Measurements from ENCODE around the gene TES.

TES gene

DNA sequence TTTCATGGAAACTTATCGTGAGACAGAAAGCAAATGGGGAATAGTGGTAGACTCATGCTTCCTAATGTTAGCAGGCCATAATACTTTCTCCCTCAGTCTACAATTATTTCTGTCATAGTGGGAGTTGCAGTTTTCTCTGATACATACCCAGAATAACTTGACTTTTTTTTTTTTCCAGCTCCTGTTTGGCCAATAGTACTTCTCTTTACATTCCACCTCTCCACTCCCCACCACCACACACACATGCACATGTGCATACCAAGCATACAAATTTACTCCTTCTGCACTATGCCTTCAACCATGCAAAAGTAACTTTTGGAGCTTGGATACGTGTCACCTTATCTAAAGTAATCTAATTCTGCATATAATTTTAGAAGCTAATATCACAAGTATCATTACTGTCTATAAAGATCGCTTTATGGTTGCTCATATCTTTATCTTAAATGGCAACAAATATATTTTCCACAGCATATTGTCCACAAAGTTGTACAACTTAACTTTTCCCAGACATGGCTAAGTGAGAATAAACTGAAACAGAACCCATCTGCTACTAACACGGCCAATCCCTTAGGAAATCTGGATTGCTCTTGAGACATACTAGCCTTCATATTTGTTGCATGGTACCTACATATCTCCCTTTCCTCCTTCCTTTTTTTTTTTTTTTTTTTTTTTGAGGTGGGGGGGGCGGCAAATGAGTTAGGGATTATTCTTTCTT lies 49.0 kb downstream of the TES start:
- Histone ChIP-seq H3K9me3 (ENCODE audit: control insufficient read depth, low read length) (no peaks in the 10 kb centered on the region), H3K27me3 (ENCODE audit: control insufficient read depth, insufficient read depth, low read length, poor library complexity, severe bottlenecking) (no peaks in the 10 kb centered on the region), H3K36me3 (ENCODE audit: control insufficient read depth, insufficient read depth, low read length) (no peaks in the 10 kb centered on the region), H3K27ac (ENCODE audit: insufficient read depth, low read depth, low read length, poor library complexity, severe bottlenecking) (no peak overlapping the region), H3K4me3 (ENCODE audit: insufficient read depth, low read depth, low read length) (no peak overlapping the region), H3K4me1 (ENCODE audit: control insufficient read depth, insufficient read depth, low read length) (no peaks in the 10 kb centered on the region)
- WGBS, 2 experiments: 81 to 94% methylated on average over 3 to 5 of the region's 5 CpGs

DNA sequence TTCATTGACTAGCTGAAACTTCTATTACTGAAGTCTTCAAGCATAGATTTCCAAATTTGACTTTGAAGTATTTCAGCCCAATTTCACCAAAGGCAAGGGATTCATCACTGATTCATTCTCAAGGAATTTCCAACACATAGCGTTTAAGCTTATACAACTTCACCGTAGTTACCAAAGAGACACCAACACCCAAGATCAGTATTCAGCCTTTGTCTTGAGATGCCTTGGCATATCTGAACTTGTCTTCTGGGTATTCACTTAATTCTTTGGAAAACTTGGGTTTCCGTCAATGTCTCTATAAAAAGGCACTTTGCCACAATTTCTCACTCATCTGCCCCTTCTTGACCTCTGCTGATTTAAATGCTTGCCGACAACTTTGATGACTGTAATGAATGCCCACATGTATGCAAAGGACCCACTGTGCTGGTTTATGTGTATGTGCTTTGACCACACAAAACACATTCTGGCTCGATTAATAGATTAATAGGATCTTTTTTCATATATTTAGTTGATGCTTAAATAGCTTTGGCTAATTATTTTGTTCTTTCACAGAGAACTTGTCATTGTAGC lies 49.6 kb downstream of the TES start:
- no peaks in the 10 kb centered on the region for H3K27me3 ChIP-seq (ENCODE audit: control insufficient read depth, insufficient read depth, low read length, poor library complexity, severe bottlenecking)
- H3K27ac ChIP-seq (ENCODE audit: insufficient read depth, low read depth, low read length, poor library complexity, severe bottlenecking): no peak overlapping the region
- H3K9me3 ChIP-seq (ENCODE audit: control insufficient read depth, low read length): no peaks in the 10 kb centered on the region
- no peak overlapping the region for H3K4me3 ChIP-seq (ENCODE audit: insufficient read depth, low read depth, low read length)
- H3K36me3 ChIP-seq (ENCODE audit: control insufficient read depth, insufficient read depth, low read length): no peaks in the 10 kb centered on the region
- no peaks in the 10 kb centered on the region for H3K4me1 ChIP-seq (ENCODE audit: control insufficient read depth, insufficient read depth, low read length)
- 84 to 93% methylated on average over 4 to 5 of the region's 5 CpGs for WGBS, 2 experiments

DNA sequence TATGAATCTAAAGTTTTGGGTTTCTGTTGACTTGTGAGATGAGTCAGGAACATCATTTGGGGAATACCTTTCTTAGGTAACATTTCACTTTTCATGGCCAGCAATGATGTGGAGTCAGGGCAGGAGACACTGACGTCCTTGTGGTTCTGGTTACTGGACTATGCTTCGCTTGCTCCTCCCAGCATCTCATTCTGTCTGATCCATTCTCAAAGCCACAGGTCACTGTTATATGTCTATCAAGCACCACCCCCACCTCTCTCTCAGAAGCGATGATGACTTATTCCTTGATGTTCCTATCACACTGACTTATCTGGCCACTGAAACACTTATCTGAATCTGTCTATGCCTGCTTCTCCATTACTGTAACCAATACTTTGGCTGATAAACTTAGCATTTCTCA lies 51.6 kb downstream of the TES start:
- Histone ChIP-seq H3K27me3 (ENCODE audit: control insufficient read depth, insufficient read depth, low read length, poor library complexity, severe bottlenecking) (no peaks in the 10 kb centered on the region), H3K27ac (ENCODE audit: insufficient read depth, low read depth, low read length, poor library complexity, severe bottlenecking) (no peak overlapping the region), H3K4me3 (ENCODE audit: insufficient read depth, low read depth, low read length) (no peak overlapping the region), H3K4me1 (ENCODE audit: control insufficient read depth, insufficient read depth, low read length) (no peaks in the 10 kb centered on the region), H3K9me3 (ENCODE audit: control insufficient read depth, low read length) (no peaks in the 10 kb centered on the region), H3K36me3 (ENCODE audit: control insufficient read depth, insufficient read depth, low read length) (no peaks in the 10 kb centered on the region)
- 88 to 92% methylated on average over 3 of the region's 3 CpGs for WGBS, 2 experiments

DNA sequence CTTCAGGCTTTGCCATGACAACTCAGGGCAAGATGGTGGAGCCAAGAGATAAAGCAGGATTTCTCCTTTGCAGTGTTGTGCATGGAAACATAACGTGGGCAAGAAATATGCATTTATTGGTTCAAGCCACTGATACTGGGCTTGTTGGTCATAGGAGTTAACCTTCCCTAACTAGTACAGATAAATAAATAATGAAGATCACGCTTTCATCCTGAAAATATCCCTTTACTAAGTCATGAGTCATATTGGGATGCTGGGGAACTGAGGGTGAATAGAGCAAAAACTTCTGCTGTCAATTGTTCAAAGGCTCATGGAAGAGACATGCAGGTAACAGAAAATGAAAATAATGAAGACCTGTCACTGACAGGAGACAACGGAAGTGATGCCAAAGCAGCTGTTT lies 55.5 kb downstream of the TES start:
- no peak overlapping the region for H3K27ac ChIP-seq (ENCODE audit: insufficient read depth, low read depth, low read length, poor library complexity, severe bottlenecking)
- H3K36me3 ChIP-seq (ENCODE audit: control insufficient read depth, insufficient read depth, low read length): no peaks in the 10 kb centered on the region
- no peaks in the 10 kb centered on the region for H3K4me1 ChIP-seq (ENCODE audit: control insufficient read depth, insufficient read depth, low read length)
- H3K9me3 ChIP-seq (ENCODE audit: control insufficient read depth, low read length): no peaks in the 10 kb centered on the region
- no peaks in the 10 kb centered on the region for H3K27me3 ChIP-seq (ENCODE audit: control insufficient read depth, insufficient read depth, low read length, poor library complexity, severe bottlenecking)
- no peak overlapping the region for H3K4me3 ChIP-seq (ENCODE audit: insufficient read depth, low read depth, low read length)
- 84 to 99% methylated on average over 2 to 3 of the region's 3 CpGs for WGBS, 2 experiments

DNA sequence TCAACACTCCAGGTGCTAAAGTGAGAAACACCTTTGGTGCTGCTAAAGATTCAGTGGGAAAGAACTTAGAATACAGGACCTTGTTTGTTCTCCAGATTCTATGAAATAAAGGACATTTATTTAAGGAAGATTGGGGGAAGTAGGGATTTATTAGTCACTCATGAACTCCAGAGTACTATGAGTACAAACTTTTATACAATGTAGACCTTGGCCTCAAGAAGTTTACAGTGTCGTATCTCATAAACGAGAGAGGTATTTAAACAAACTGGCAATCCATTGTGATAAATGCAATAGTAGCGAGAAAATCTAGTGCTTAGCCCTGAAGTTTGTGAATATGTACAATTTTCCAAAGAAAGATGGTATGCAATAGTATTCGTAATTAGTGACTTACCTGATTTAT lies 59.1 kb downstream of the TES start:
- Histone ChIP-seq H3K4me1 (ENCODE audit: control insufficient read depth, insufficient read depth, low read length) (no peaks in the 10 kb centered on the region), H3K9me3 (ENCODE audit: control insufficient read depth, low read length) (no peaks in the 10 kb centered on the region)
- 95 to 97% methylated on average over 3 to 4 of the region's 4 CpGs for WGBS, 2 experiments

DNA sequence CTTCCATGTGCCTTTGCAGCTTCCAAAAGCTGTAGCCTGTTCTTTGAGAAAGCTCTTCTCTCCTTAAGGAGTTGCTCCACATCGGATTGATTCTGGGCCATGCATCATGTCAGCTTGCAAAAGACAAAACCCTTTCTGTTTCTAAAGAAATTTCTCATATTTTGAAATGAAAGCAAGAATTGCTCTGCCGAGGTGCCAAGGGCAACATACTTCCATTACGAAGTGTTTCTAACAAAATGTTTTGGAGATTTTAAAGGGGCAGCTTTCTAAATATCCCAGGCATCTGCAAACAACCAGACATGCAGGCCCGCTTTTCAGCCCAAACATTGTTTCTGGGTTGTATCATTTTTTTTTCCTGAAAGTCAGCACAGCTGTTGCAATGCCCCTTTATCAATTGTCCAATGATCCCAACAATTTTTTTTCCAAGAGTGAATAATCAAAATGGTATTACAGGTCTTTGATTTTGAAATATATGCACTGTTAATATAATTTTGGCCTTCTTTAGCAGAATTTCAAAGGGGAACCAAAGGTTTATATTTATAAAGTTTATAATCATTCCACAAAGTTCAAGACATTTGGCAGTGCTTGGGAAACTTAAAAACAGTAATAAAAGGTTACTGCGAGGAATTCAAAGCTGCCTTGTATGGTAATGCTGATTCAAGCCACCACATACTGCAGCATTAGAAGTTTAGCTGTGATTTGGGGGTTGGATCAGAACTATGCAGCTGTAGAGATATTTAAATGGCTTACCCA lies 61.0 kb downstream of the TES start:
- Histone ChIP-seq H3K27ac (ENCODE audit: insufficient read depth, low read depth, low read length, poor library complexity, severe bottlenecking) (no peak overlapping the region), H3K4me3 (ENCODE audit: insufficient read depth, low read depth, low read length) (no peak overlapping the region), H3K9me3 (ENCODE audit: control insufficient read depth, low read length) (no peaks in the 10 kb centered on the region), H3K36me3 (ENCODE audit: control insufficient read depth, insufficient read depth, low read length) (no peaks in the 10 kb centered on the region), H3K27me3 (ENCODE audit: control insufficient read depth, insufficient read depth, low read length, poor library complexity, severe bottlenecking) (no peaks in the 10 kb centered on the region), H3K4me1 (ENCODE audit: control insufficient read depth, insufficient read depth, low read length) (no peaks in the 10 kb centered on the region)
- 90 to 92% methylated on average over 5 of the region's 5 CpGs for WGBS, 2 experiments

More for the DNA sequence above, 59.1 kb downstream of the TES start:
- H3K27ac ChIP-seq (ENCODE audit: insufficient read depth, low read depth, low read length, poor library complexity, severe bottlenecking): no peak overlapping the region
- H3K27me3 ChIP-seq (ENCODE audit: control insufficient read depth, insufficient read depth, low read length, poor library complexity, severe bottlenecking): no peaks in the 10 kb centered on the region
- H3K4me3 ChIP-seq (ENCODE audit: insufficient read depth, low read depth, low read length): no peak overlapping the region
- no peaks in the 10 kb centered on the region for H3K36me3 ChIP-seq (ENCODE audit: control insufficient read depth, insufficient read depth, low read length)

DNA sequence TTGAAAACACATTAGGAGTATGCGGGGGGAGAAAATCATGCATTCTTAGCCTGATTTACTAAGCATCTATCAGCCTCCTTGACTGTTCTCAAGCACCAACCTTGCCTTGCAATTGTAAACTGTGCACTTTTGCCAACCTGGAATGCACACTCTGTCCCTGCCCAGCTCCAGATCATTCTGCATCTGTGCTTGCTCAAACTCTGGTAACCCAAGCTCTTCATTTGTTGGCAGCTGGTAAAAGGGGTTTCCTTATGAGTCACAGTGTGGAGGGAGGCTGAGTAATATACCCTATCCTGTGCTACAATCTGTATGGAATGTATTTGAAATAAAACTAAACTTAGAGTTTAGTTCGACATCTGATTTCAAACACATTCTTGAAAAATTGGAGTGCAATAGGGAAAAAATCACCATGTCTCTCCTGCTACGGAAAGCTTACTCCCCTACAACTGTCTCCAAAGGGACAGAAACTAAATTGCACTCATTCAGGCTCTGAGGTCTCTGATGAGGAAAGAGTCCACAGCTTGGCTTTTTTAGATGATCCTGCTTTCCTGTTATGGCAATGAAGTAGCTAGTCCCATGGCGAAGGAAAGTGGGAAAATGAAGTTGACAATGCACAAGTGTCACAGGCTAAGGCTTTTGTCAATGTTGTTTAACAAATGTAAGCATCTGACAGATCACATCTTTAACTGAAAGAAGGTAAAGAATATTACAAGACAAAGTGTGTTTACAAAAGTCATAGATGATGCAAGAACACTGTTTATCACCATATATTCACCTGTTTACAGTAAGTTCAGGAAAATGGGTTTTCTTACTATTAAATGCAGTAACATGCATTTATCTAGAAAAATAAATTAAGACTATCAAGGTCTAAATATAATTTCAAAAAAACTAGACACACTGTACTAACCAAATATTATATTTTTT lies 61.9 kb downstream of the TES start:
- Histone ChIP-seq H3K4me1 (ENCODE audit: control insufficient read depth, insufficient read depth, low read length) (no peaks in the 10 kb centered on the region), H3K36me3 (ENCODE audit: control insufficient read depth, insufficient read depth, low read length) (no peaks in the 10 kb centered on the region), H3K27me3 (ENCODE audit: control insufficient read depth, insufficient read depth, low read length, poor library complexity, severe bottlenecking) (no peaks in the 10 kb centered on the region), H3K27ac (ENCODE audit: insufficient read depth, low read depth, low read length, poor library complexity, severe bottlenecking) (no peak overlapping the region), H3K9me3 (ENCODE audit: control insufficient read depth, low read length) (no peaks in the 10 kb centered on the region), H3K4me3 (ENCODE audit: insufficient read depth, low read depth, low read length) (no peak overlapping the region)
- WGBS, 2 experiments: 93 to 95% methylated on average over 3 to 4 of the region's 4 CpGs

DNA sequence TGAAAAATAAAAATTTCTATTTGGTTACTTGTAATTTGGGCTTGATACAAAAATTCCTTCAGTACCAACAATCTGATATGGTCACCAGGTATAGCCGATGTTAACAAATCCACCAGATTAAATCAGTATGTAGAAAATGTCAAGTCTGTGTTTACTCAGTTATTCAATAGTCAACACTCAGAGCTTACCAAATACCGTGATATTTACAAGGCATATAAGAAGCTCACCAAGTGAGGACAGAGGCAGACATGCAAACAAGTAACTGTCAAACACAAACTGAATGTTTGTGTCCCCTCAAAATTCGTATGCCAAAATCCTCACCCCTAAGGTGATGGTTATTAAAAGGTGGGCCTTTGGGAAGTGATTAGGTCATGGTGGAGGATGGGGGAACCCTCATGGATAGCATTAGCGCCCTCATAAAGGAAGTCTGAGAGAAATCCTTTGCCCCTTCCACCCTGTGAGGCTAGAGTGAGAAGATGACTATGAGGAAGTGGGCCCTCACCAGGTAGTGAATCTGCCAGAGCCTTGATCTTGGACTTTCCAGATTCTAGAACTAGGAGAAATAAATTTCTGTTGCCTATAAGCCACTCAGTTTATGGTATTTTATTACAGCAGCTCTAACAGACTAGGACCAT lies 63.1 kb downstream of the TES start:
- no peaks in the 10 kb centered on the region for H3K9me3 ChIP-seq (ENCODE audit: control insufficient read depth, low read length)
- H3K36me3 ChIP-seq (ENCODE audit: control insufficient read depth, insufficient read depth, low read length): no peaks in the 10 kb centered on the region
- no peak overlapping the region for H3K27ac ChIP-seq (ENCODE audit: insufficient read depth, low read depth, low read length, poor library complexity, severe bottlenecking)
- no peaks in the 10 kb centered on the region for H3K27me3 ChIP-seq (ENCODE audit: control insufficient read depth, insufficient read depth, low read length, poor library complexity, severe bottlenecking)
- no peak overlapping the region for H3K4me3 ChIP-seq (ENCODE audit: insufficient read depth, low read depth, low read length)
- 30 to 53% methylated on average over 3 to 4 of the region's 4 CpGs for WGBS, 2 experiments
- H3K4me1 ChIP-seq (ENCODE audit: control insufficient read depth, insufficient read depth, low read length): no peaks in the 10 kb centered on the region

DNA sequence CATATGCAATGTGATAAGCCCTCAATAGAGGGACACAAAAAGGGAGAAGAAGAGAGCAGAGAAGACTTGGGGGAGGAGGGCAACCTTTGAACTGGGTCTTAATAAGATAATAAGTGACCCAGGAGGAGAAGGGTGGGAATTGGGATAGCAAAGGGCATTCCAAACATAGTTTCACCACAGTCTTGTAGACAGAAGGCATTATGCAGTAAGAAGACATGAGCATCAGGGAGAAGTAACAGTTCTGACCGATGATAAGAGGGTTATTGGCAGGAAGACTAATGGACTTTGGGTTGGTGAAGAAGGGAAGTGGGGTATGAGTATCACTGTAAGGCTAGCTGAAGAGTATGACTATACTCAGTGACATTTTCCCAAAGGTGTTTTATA lies 63.6 kb downstream of the TES start:
- no peaks in the 10 kb centered on the region for H3K36me3 ChIP-seq (ENCODE audit: control insufficient read depth, insufficient read depth, low read length)
- H3K27ac ChIP-seq (ENCODE audit: insufficient read depth, low read depth, low read length, poor library complexity, severe bottlenecking): no peak overlapping the region
- 81 to 90% methylated on average over 1 of the region's 1 CpG for WGBS, 2 experiments

More for the DNA sequence above, 63.6 kb downstream of the TES start:
- no peaks in the 10 kb centered on the region for H3K4me1 ChIP-seq (ENCODE audit: control insufficient read depth, insufficient read depth, low read length)
- no peak overlapping the region for H3K4me3 ChIP-seq (ENCODE audit: insufficient read depth, low read depth, low read length)
- H3K27me3 ChIP-seq (ENCODE audit: control insufficient read depth, insufficient read depth, low read length, poor library complexity, severe bottlenecking): no peaks in the 10 kb centered on the region
- no peaks in the 10 kb centered on the region for H3K9me3 ChIP-seq (ENCODE audit: control insufficient read depth, low read length)
